ENCODE results near the gene PPTC7. TPM values are rescaled to one million over a fixed set of nuclear protein-coding genes. Genes with fewer than 3 reads are reported as not detected.

The PPTC7 gene
- total and polyA plus RNA-seq, 2 of the 13 experiments (the other 11 are each of a cell fraction or from before 2014, with no cell fraction given): 4.8 to 12.3 TPM

GRCh38 chr12:110591451-110592051 lies 8.4 kb upstream of the PPTC7 start (continued):
- TF ChIP-seq KIAA2018 (CRISPR knock-in tag; IDR thresholded peaks at IDR 0.05; ENCODE audit: borderline replicate concordance): no peak
- TF ChIP-seq MYC (CRISPR knock-in tag; IDR thresholded peaks at IDR 0.05; ENCODE audit: borderline replicate concordance): no peak; the same call in 1 of the 2 replicates
- TF ChIP-seq NR2F6 (IDR thresholded peaks at IDR 0.05): peak; percentile 97
- TF ChIP-seq NR2F6 (CRISPR knock-in tag; IDR thresholded peaks at IDR 0.05): peak; percentile 98
- TF ChIP-seq PRPF4 (IDR thresholded peaks at IDR 0.05; ENCODE audit: low read depth, low read length, poor library complexity, severe bottlenecking): no peak
- no peak; the same call in 1 of the 2 replicates for TF ChIP-seq HHEX (CRISPR knock-in tag; IDR thresholded peaks at IDR 0.05)
- TF ChIP-seq STAT5B (CRISPR knock-in tag; IDR thresholded peaks at IDR 0.05): no peak
- TF ChIP-seq ZFP82 (CRISPR knock-in tag; IDR thresholded peaks at IDR 0.05; ENCODE audit: borderline replicate concordance): no peak; the same call in 1 of the 2 replicates
- no peak for TF ChIP-seq ZNF674 (CRISPR knock-in tag; IDR thresholded peaks at IDR 0.05; ENCODE audit: low read depth)
- no peak for TF ChIP-seq ZNF724P (CRISPR knock-in tag; IDR thresholded peaks at IDR 0.05; ENCODE audit: borderline replicate concordance)
- TF ChIP-seq FOXK2 (IDR thresholded peaks at IDR 0.05): no peak; the same call in 1 of the 2 replicates
- no peak for TF ChIP-seq TMF1 (CRISPR knock-in tag; IDR thresholded peaks at IDR 0.05; ENCODE audit: low read depth)
- no peak for TF ChIP-seq ZUFSP (CRISPR knock-in tag; IDR thresholded peaks at IDR 0.05; ENCODE audit: borderline replicate concordance)
- TF ChIP-seq ZNF331 (CRISPR knock-in tag; IDR thresholded peaks at IDR 0.05): peak; percentile 71; the same call in 1 of the 2 replicates
- no peak for TF ChIP-seq NFRKB (IDR thresholded peaks at IDR 0.05)
- no peak for TF ChIP-seq ZNF260 (CRISPR knock-in tag; IDR thresholded peaks at IDR 0.05; ENCODE audit: borderline replicate concordance, low read depth)
- no peak for TF ChIP-seq SMARCE1 (IDR thresholded peaks at IDR 0.05; ENCODE audit: borderline replicate concordance)
- TF ChIP-seq ZBTB46 (CRISPR knock-in tag; IDR thresholded peaks at IDR 0.05; ENCODE audit: borderline replicate concordance): no peak
- peak; percentile 66 for TF ChIP-seq NFYB (CRISPR knock-in tag; IDR thresholded peaks at IDR 0.05)
- no peak for TF ChIP-seq ZMAT5 (CRISPR knock-in tag; IDR thresholded peaks at IDR 0.05; ENCODE audit: borderline replicate concordance, low read depth)
